Liver (tissue), 9 donors: Measurements from ENCODE around the gene SMPDL3A. TPM values are rescaled to one million over a fixed set of nuclear protein-coding genes. Genes with fewer than 3 reads are reported as not detected.
A peak's percentile ranks its signal among the peaks of the same experiment; 100 is the strongest.

Source experiments
- DNase-seq: peaks from one replicate; pipeline ENCODE4 v3.0.0-alpha.2; 2017; ENCODE audit warnings: low spot score
- H3K27ac ChIP-seq, 2 donors: one replicate each; pipeline ENCODE4 v1.7.0; 2013; ENCODE audit warnings: inconsistent platforms in 2 of 2, low read length in 2 of 2, control low read depth in 1 of 2, low read depth in 1 of 2, mild to moderate bottlenecking in 1 of 2
- H3K27me3 ChIP-seq, 4 donors: one replicate each; pipeline versions ENCODE4 v1.6.1 to v1.7.0; 2013; ENCODE audit warnings: low read length in 3 of 4, inconsistent platforms in 1 of 4, mild to moderate bottlenecking in 1 of 4, moderate library complexity in 1 of 4; ENCODE audit not compliant: control insufficient read depth in 4 of 4, insufficient read depth in 4 of 4
- H3K36me3 ChIP-seq, 4 donors: one replicate each; pipeline versions ENCODE4 v1.6.1 to v1.7.0; 2013; ENCODE audit warnings: low read length in 3 of 4, mild to moderate bottlenecking in 3 of 4, low read depth in 1 of 4, moderate library complexity in 1 of 4; ENCODE audit not compliant: control insufficient read depth in 4 of 4, insufficient read depth in 3 of 4
- H3K4me1 ChIP-seq, 4 donors: one replicate each; pipeline versions ENCODE4 v1.6.1 to v1.7.0; 2013; ENCODE audit warnings: low read length in 3 of 4, mild to moderate bottlenecking in 3 of 4, moderate library complexity in 1 of 4; ENCODE audit not compliant: control insufficient read depth in 4 of 4, insufficient read depth in 4 of 4
- H3K4me3 ChIP-seq, 3 donors: one replicate each; pipeline versions ENCODE4 v1.6.1 to v1.7.0; 2013; ENCODE audit warnings: low read length in 3 of 3, control low read depth in 1 of 3, low read depth in 1 of 3, mild to moderate bottlenecking in 1 of 3
- H3K9ac ChIP-seq, 2 donors: one replicate each; pipeline ENCODE4 v1.7.0; 2013; ENCODE audit warnings: low read length in 2 of 2, mild to moderate bottlenecking in 2 of 2, moderate library complexity in 2 of 2, control low read depth in 1 of 2, low read depth in 1 of 2
- H3K9me3 ChIP-seq, 4 donors: one replicate each; pipeline versions ENCODE4 v1.6.1 to v1.7.0; 2013; ENCODE audit warnings: low read length in 3 of 4; ENCODE audit not compliant: control insufficient read depth in 4 of 4
- EGR1 ChIP-seq, 2 donors: IDR thresholded peaks; 2 replicates each; pipeline ENCODE4 v1.6.1; 2016 to 2018; ENCODE audit warnings: antibody characterized with exemption in 2 of 2, low read depth in 2 of 2
- FOXA1 ChIP-seq: IDR thresholded peaks from 2 replicates; pipeline ENCODE4 v1.6.1; 2016; ENCODE audit warnings: antibody characterized with exemption
- FOXA2 ChIP-seq: IDR thresholded peaks from 2 replicates; pipeline ENCODE4 v1.6.1; 2016; ENCODE audit warnings: antibody characterized with exemption
- GABPA ChIP-seq, 2 donors: IDR thresholded peaks in 1 of 2; conservative IDR thresholded peaks in 1 of 2; 2 replicates each; pipeline ENCODE4 v1.6.1; 2016; ENCODE audit warnings: antibody characterized with exemption in 2 of 2, mild to moderate bottlenecking in 1 of 2, moderate library complexity in 1 of 2
- HNF4G ChIP-seq: IDR thresholded peaks from 2 replicates; pipeline ENCODE4 v1.6.1; 2016; ENCODE audit warnings: antibody characterized with exemption
- JUND ChIP-seq, 2 donors: IDR thresholded peaks; 2 replicates each; pipeline ENCODE4 v1.6.1; 2016; ENCODE audit warnings: antibody characterized with exemption in 2 of 2
- NR2F2 ChIP-seq: IDR thresholded peaks from 2 replicates; pipeline ENCODE4 v1.6.1; 2016; ENCODE audit warnings: antibody characterized with exemption
- RAD21 ChIP-seq, 2 donors: IDR thresholded peaks; 2 replicates each; pipeline ENCODE4 v1.6.1; 2016; ENCODE audit warnings: antibody characterized with exemption in 2 of 2, mild to moderate bottlenecking in 2 of 2
- RXRA ChIP-seq, 2 donors: IDR thresholded peaks; 2 replicates each; pipeline ENCODE4 v1.6.1; 2017 to 2018; ENCODE audit warnings: antibody characterized with exemption in 2 of 2, mild to moderate bottlenecking in 1 of 2
- SP1 ChIP-seq: IDR thresholded peaks from 2 replicates; pipeline ENCODE4 v1.6.1; 2018; ENCODE audit warnings: antibody characterized with exemption, mild to moderate bottlenecking
- YY1 ChIP-seq: IDR thresholded peaks from 2 replicates; pipeline ENCODE4 v1.6.1; 2016; ENCODE audit warnings: antibody characterized with exemption, mild to moderate bottlenecking
- whole genome bisulfite sequencing: extraction: QIAGEN DNeasy Blood & Tissue Kit; methylation state at CpG from one replicate; pipeline ENCODE4 v1.1.7; 2013; 5-methylcytosine and 5-hydroxymethylcytosine counted together
- polyA plus RNA-seq, 2 donors: library from polyadenylated mRNA; stranded (reverse) in 1 of 2; unstranded in 1 of 2; fragments of 200-250 nt in 1 of 2; fragments of >200 nt in 1 of 2; fragmentation: Nextera tagmentation in 1 of 2; extraction: Ambion mirVana in 1 of 2; gene quantifications; one replicate each; pipeline versions ENCODE4 v1.2.1 to v1.2.3, GENCODE V29; 2013 to 2015
- total RNA-seq, 2 donors: library from RNA; depleted of rRNA; stranded (reverse); fragments of >200 nt; gene quantifications; one replicate each; pipeline ENCODE4 v1.2.3, GENCODE V29; 2014
- TF ChIP-seq, protein P1 (sequence below): IDR thresholded peaks from 2 replicates; pipeline ENCODE4 v1.6.1; 2016; ENCODE audit warnings: antibody characterized with exemption, mild to moderate bottlenecking
- TF ChIP-seq, protein P2 (sequence below): fragments of 150-350 bp; IDR thresholded peaks from 2 replicates; pipeline ENCODE4 v1.5.1; 2017; ENCODE audit warnings: improper control_type of control experiment, low read depth, low read length; ENCODE audit not compliant: missing input control
- TF ChIP-seq, protein P3 (sequence below): IDR thresholded peaks from 2 replicates; pipeline ENCODE4 v1.6.1; 2016; ENCODE audit warnings: antibody characterized with exemption
- TF ChIP-seq, protein P4 (sequence below): IDR thresholded peaks from 2 replicates; pipeline ENCODE4 v1.6.1; 2016; ENCODE audit warnings: antibody characterized with exemption
- donor health status: healthy.
- donor health status: healthy.
- donor health status: healthy.
- donor health status: healthy.
- donor health status: healthy.

The SMPDL3A gene
- total and polyA plus RNA-seq, 4 donors = 17.3 to 61.4 (median 32.3) TPM

DNA sequence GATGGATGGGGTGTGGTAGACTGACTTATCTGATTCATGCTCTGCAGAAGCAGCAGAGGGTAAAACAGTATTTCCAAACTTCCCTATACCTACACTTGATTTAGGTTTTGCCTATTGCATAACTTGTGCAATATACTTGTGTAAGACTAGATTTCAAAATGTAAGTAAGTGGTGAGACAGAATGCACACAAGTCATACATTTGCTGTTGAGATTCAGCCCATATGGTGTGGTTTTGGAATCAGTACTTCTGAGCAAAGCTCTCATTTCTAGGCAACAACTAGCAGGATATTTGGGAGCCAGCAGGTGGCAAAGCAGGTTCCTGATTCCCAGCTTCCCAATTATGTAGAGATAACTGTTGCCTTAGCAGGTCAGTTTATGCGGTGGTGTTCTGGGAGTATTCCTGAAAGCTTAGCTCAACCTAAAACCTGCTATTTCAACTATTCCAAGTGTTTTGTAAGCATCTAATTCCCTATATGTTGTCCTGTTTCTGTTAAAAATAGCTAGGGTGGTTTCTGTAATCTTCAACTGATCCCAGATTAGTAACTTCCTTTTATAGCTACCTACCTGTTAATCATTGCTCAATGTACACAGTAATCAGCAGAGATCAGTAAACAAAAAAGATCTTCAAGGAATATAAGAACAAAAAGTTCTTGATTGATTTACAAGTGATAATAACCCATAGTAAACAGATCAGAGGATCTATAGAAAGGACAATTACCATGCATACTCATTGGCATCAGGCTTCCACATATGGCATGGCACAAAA is 18.0 kb upstream of the SMPDL3A start:
- DNase-seq = no peak
- TF ChIP-seq, protein P1, sequence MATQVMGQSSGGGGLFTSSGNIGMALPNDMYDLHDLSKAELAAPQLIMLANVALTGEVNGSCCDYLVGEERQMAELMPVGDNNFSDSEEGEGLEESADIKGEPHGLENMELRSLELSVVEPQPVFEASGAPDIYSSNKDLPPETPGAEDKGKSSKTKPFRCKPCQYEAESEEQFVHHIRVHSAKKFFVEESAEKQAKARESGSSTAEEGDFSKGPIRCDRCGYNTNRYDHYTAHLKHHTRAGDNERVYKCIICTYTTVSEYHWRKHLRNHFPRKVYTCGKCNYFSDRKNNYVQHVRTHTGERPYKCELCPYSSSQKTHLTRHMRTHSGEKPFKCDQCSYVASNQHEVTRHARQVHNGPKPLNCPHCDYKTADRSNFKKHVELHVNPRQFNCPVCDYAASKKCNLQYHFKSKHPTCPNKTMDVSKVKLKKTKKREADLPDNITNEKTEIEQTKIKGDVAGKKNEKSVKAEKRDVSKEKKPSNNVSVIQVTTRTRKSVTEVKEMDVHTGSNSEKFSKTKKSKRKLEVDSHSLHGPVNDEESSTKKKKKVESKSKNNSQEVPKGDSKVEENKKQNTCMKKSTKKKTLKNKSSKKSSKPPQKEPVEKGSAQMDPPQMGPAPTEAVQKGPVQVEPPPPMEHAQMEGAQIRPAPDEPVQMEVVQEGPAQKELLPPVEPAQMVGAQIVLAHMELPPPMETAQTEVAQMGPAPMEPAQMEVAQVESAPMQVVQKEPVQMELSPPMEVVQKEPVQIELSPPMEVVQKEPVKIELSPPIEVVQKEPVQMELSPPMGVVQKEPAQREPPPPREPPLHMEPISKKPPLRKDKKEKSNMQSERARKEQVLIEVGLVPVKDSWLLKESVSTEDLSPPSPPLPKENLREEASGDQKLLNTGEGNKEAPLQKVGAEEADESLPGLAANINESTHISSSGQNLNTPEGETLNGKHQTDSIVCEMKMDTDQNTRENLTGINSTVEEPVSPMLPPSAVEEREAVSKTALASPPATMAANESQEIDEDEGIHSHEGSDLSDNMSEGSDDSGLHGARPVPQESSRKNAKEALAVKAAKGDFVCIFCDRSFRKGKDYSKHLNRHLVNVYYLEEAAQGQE = no peak
- TF ChIP-seq, protein P2, sequence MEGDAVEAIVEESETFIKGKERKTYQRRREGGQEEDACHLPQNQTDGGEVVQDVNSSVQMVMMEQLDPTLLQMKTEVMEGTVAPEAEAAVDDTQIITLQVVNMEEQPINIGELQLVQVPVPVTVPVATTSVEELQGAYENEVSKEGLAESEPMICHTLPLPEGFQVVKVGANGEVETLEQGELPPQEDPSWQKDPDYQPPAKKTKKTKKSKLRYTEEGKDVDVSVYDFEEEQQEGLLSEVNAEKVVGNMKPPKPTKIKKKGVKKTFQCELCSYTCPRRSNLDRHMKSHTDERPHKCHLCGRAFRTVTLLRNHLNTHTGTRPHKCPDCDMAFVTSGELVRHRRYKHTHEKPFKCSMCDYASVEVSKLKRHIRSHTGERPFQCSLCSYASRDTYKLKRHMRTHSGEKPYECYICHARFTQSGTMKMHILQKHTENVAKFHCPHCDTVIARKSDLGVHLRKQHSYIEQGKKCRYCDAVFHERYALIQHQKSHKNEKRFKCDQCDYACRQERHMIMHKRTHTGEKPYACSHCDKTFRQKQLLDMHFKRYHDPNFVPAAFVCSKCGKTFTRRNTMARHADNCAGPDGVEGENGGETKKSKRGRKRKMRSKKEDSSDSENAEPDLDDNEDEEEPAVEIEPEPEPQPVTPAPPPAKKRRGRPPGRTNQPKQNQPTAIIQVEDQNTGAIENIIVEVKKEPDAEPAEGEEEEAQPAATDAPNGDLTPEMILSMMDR = peak; percentile 47
- TF ChIP-seq RAD21 (IDR thresholded peaks at IDR 0.05) (peak; percentile 78 to 84), EGR1 (IDR thresholded peaks at IDR 0.05; ENCODE audit: low read depth in 2 of 2) (no peak)
- H3K9me3 ChIP-seq = no peaks in the 10 kb centered on the region
- no peaks in the 10 kb centered on the region for H3K36me3 ChIP-seq
- H3K4me1 ChIP-seq = peaks cover 0 to 16% (median 10%) of the 10 kb centered on the region in 4 donors
- H3K27me3 ChIP-seq = no peaks in the 10 kb centered on the region
- 24% methylated on average over 1 of the region's 1 CpG for WGBS
- no peak overlapping the region for H3K4me3 ChIP-seq
- H3K27ac ChIP-seq = peak overlapping the region; percentile 39 to 41
- H3K9ac ChIP-seq = peak overlapping the region in 1 of 2 donors; percentile 68

DNA sequence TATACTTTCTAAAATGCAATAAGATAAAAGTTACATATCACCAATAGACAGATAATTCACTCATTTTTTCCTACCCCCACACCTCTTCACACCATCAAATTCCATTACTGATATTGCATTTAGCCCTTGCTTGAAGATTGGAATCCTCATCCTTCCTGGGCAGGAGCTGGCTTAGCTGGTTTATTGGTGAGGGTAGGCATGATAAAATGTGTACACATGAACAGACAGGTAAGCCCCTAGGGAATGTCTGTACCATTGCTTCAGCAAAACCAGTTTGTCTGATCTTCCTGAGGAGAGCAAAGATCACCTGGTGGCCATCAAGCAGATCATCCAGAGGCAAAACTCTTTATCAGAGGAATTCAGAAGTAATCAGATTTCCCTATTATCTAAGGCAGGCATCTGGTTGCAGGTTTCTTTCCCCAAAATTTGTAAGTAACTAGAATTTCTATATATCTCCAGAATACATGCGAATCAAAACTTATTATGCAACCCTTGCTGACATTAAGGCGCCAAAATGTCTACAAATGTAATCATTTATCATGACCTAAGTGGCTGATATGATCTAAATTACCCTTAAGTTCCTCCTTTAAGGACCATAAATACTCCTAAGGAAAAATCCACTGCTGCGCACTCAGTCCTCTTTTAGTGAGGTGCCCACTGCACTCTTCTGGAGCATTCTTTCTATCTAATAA is 16.2 kb upstream of the SMPDL3A start:
- no peaks in the 10 kb centered on the region for H3K36me3 ChIP-seq
- H3K4me1 ChIP-seq = peaks cover 0 to 16% (median 10%) of the 10 kb centered on the region in 4 donors
- no peak overlapping the region for H3K9ac ChIP-seq
- H3K4me3 ChIP-seq = no peak overlapping the region
- H3K9me3 ChIP-seq = no peaks in the 10 kb centered on the region
- no peak for DNase-seq
- WGBS = 90% methylated on average over 3 of the region's 3 CpGs
- no peaks in the 10 kb centered on the region for H3K27me3 ChIP-seq
- TF ChIP-seq JUND (IDR thresholded peaks at IDR 0.05) (no peak), YY1 (no peak), RXRA (IDR thresholded peaks at IDR 0.05) (no peak), GABPA (IDR thresholded peaks at IDR 0.05 in 1 of 2, conservative IDR thresholded peaks at IDR 0.05 in 1 of 2) (no peak), FOXA2 (no peak), FOXA1 (no peak), NR2F2 (no peak), SP1 (no peak), RAD21 (IDR thresholded peaks at IDR 0.05) (no peak), HNF4G (no peak)
- TF ChIP-seq, protein P1 = no peak
- TF ChIP-seq, protein P2 = no peak
- TF ChIP-seq, protein P3, sequence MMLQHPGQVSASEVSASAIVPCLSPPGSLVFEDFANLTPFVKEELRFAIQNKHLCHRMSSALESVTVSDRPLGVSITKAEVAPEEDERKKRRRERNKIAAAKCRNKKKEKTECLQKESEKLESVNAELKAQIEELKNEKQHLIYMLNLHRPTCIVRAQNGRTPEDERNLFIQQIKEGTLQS = no peak
- TF ChIP-seq, protein P4, sequence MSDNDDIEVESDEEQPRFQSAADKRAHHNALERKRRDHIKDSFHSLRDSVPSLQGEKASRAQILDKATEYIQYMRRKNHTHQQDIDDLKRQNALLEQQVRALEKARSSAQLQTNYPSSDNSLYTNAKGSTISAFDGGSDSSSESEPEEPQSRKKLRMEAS = no peak
- H3K27ac ChIP-seq = no peak overlapping the region
